Spinal cord (tissue), 10 donors: ENCODE results near the gene IP6K1. TPM values are rescaled to one million over a fixed set of nuclear protein-coding genes. Genes with fewer than 3 reads are reported as not detected.

Experiments used
- DNase-seq, 6 donors: peaks; one replicate each; pipeline versions ENCODE4 v3.0.0 to v3.0.0-alpha.2; 2013 to 2015; ENCODE audit warnings: low spot score in 6 of 6, low read depth in 4 of 6
- H3K27ac ChIP-seq: one replicate; pipeline ENCODE4 v1.5.1; 2013; ENCODE audit warnings: low read depth, low read length, control low read depth
- H3K27me3 ChIP-seq: one replicate; pipeline ENCODE4 v1.6.1; 2013; ENCODE audit warnings: low read length; ENCODE audit not compliant: control insufficient read depth, insufficient read depth
- H3K36me3 ChIP-seq: one replicate; pipeline ENCODE4 v1.6.1; 2013; ENCODE audit warnings: low read length; ENCODE audit not compliant: control insufficient read depth, insufficient read depth
- H3K4me1 ChIP-seq: one replicate; pipeline ENCODE4 v1.6.1; 2013; ENCODE audit warnings: low read length; ENCODE audit not compliant: control insufficient read depth, insufficient read depth
- H3K4me3 ChIP-seq: one replicate; pipeline ENCODE4 v1.5.1; 2013; ENCODE audit warnings: low read depth, low read length, control low read depth
- H3K9me3 ChIP-seq: one replicate; pipeline ENCODE4 v1.6.1; 2013; ENCODE audit warnings: low read length; ENCODE audit not compliant: control insufficient read depth, insufficient read depth
- WGBS: methylation state at CpG from one replicate; pipeline ENCODE4 v1.1.5; 2013; ENCODE audit warnings: missing lambda C conversion rate; ENCODE audit not compliant: insufficient coverage; 5-methylcytosine and 5-hydroxymethylcytosine counted together
- polyA plus RNA-seq, 2 donors: library from polyadenylated mRNA; unstranded; fragments of 120-200 nt; gene quantifications; one replicate each; pipeline ENCODE4 v1.2.1, GENCODE V29; 2013; ENCODE audit not compliant: insufficient read length in 2 of 2
- total RNA-seq, 2 donors: library from RNA; depleted of rRNA in 1 of 2; stranded (reverse); fragments of 120-200 nt in 1 of 2; fragments of >200 nt in 1 of 2; gene quantifications; one replicate each; pipeline versions ENCODE4 v1.2.3 to v1.2.4, GENCODE V29; 2013 to 2014
- donor health status: healthy.

Gene IP6K1
- total and polyA plus RNA-seq, 4 donors: 30.2 to 65.9 (median 52.4) TPM

GRCh38 chr3:49721596-49721895, 64.8 kb downstream of the IP6K1 start:
- Histone ChIP-seq H3K4me3 (no peak overlapping the region), H3K4me1 (peaks cover 60% of the 10 kb centered on the region), H3K36me3 (peaks cover 77% of the 10 kb centered on the region), H3K27me3 (no peaks in the 10 kb centered on the region), H3K9me3 (no peaks in the 10 kb centered on the region), H3K27ac (no peak overlapping the region)
- no peak for DNase-seq
- 91% methylated on average over 9 of the region's 9 CpGs for WGBS

GRCh38 chr3:49720855-49721595, 65.3 kb downstream of the IP6K1 start:
- WGBS: 80% methylated on average over 3 of the region's 4 CpGs
- Histone ChIP-seq H3K27me3 (no peaks in the 10 kb centered on the region), H3K36me3 (peaks cover 77% of the 10 kb centered on the region), H3K9me3 (no peaks in the 10 kb centered on the region), H3K4me3 (no peak overlapping the region), H3K27ac (no peak overlapping the region), H3K4me1 (peaks cover 60% of the 10 kb centered on the region)
- DNase-seq: no peak

DNA sequence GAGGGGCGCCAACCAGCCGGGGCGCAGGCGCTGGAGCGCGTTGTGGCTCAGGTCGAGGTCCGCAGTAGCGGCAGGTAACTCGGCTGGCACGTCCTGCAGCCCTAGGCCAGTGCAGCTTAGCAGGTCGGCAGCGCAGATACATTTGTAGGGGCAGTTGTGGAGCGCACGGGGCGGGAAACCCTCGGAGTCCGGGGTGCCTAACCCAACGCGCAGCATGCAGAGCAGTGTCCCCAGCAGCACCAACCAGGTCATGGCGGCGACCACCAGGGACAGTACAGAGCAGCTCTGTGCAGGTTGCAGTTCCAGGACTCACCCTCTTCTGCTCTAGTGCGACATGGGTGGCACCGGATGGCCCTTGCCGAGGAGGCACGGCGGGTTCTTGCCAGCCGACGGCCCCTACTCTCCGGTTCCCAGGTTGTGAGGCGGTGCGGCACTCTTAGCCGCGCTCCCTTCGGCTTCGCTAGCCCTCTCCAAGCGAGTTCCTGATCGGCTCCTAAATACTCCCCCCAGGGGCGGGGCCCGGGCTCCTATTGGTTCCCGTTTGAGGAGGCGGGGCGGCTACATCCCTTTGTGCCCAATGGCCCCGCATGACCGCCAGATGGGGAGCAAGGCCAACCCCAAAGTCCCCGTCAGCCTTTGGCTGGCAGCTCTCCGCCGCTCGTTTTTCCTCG, 67.0 kb downstream of the IP6K1 start, which contains the start of gene AMIGO3:
Gene AMIGO3, minus strand, starts transcription at position 471 of the 671 bp plus-strand sequence. Its CDS starts 219 bp downstream, at position 252.
- Histone ChIP-seq H3K9me3 (no peaks in the 10 kb centered on the region), H3K4me3 (peak within 1 kb of the TSS; percentile 60), H3K27ac (peak within 1 kb of the TSS; percentile 82)

DNA sequence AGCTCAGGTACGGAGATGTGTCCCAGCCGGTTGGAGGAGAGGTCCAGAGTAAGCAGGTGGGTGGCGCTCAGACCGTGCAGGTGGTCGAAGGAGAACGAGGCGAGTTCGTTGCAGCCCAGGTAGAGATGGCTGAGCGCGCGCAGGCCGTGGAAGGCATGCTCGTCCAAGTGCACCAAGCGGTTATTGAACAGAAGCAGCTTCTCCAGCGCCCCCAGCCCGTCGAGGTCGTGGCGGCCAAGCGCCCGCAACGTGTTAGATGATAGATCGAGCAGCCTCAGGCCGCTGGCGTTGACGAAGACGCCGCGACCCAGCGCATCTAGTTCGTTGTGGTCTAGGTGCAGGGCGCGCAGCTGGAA, 67.5 kb downstream of the IP6K1 start:
- H3K36me3 ChIP-seq: peaks cover 83% of the 10 kb centered on the region
- WGBS: 4% methylated on average over 33 of the region's 33 CpGs
- H3K27me3 ChIP-seq: no peaks in the 10 kb centered on the region
- peak overlapping the region; percentile 60 for H3K4me3 ChIP-seq
- no peak overlapping the region for H3K27ac ChIP-seq
- DNase-seq: peak in 1 of 6 donors; percentile 70
- H3K9me3 ChIP-seq: no peaks in the 10 kb centered on the region
- H3K4me1 ChIP-seq: peaks cover 48% of the 10 kb centered on the region

More for the DNA sequence above, 67.0 kb downstream of the IP6K1 start, which contains the start of gene AMIGO3:
- H3K36me3 ChIP-seq: peaks cover 78% of the 10 kb centered on the region
- under 1% methylated on average over 46 of the region's 50 CpGs for WGBS
- no peaks in the 10 kb centered on the region for H3K27me3 ChIP-seq
- H3K4me1 ChIP-seq: peaks cover 51% of the 10 kb centered on the region
- DNase-seq: peak; percentile 77 to 98 (median 88)

- no peaks in the 10 kb centered on the region for H3K9me3 ChIP-seq
- no peak overlapping the region for H3K4me3 ChIP-seq
- WGBS: 53% methylated on average over 75 of the region's 75 CpGs
Observed at GRCh38 chr3:49717959-49718857, 68.1 kb downstream of the IP6K1 start.

GRCh38 chr3:49717211-49717958, 69.0 kb downstream of the IP6K1 start:
- Histone ChIP-seq H3K27me3 (no peaks in the 10 kb centered on the region), H3K27ac (no peak overlapping the region), H3K4me3 (no peak overlapping the region), H3K4me1 (peaks cover 37% of the 10 kb centered on the region), H3K9me3 (no peaks in the 10 kb centered on the region), H3K36me3 (peaks cover 91% of the 10 kb centered on the region)
- DNase-seq: no peak
- WGBS: 92% methylated on average over 11 of the region's 14 CpGs

More at GRCh38 chr3:49717959-49718857, 68.1 kb downstream of the IP6K1 start:
- Histone ChIP-seq H3K27ac (no peak overlapping the region), H3K4me1 (peaks cover 45% of the 10 kb centered on the region), H3K36me3 (peaks cover 89% of the 10 kb centered on the region), H3K27me3 (no peaks in the 10 kb centered on the region)
- peak in 1 of 6 donors; percentile 29 for DNase-seq

GRCh38 chr3:49716691-49717210, 69.6 kb downstream of the IP6K1 start:
- peaks cover 31% of the 10 kb centered on the region for H3K4me1 ChIP-seq
- 93% methylated on average over 15 of the region's 16 CpGs for WGBS
- H3K27ac ChIP-seq: no peak overlapping the region
- DNase-seq: no peak
- H3K27me3 ChIP-seq: no peaks in the 10 kb centered on the region
- H3K9me3 ChIP-seq: no peaks in the 10 kb centered on the region
- peaks cover 91% of the 10 kb centered on the region for H3K36me3 ChIP-seq
- no peak overlapping the region for H3K4me3 ChIP-seq

- DNase-seq: no peak
- peaks cover 91% of the 10 kb centered on the region for H3K36me3 ChIP-seq
- H3K27ac ChIP-seq: no peak overlapping the region
- peaks cover 30% of the 10 kb centered on the region for H3K4me1 ChIP-seq
- H3K9me3 ChIP-seq: no peaks in the 10 kb centered on the region
- 95% methylated on average over 6 of the region's 7 CpGs for WGBS
- H3K4me3 ChIP-seq: no peak overlapping the region
- no peaks in the 10 kb centered on the region for H3K27me3 ChIP-seq
Observed at GRCh38 chr3:49716169-49716568, 70.2 kb downstream of the IP6K1 start.
